NCI-H1105 treated with DMSO at 0.1 percent for 48 hours (cell line): ENCODE data around the gene TP53INP2.
"Not testable (repeated sequence)": the region's sequence is repeated elsewhere in the genome, so short reads cannot be mapped to it uniquely, and the experiment has no call there.

Experiments
- DNase-seq: peaks from one replicate; lab custom pipeline; 2025; lab: John Stamatoyannopoulos, UW

Gene TP53INP2

DNA sequence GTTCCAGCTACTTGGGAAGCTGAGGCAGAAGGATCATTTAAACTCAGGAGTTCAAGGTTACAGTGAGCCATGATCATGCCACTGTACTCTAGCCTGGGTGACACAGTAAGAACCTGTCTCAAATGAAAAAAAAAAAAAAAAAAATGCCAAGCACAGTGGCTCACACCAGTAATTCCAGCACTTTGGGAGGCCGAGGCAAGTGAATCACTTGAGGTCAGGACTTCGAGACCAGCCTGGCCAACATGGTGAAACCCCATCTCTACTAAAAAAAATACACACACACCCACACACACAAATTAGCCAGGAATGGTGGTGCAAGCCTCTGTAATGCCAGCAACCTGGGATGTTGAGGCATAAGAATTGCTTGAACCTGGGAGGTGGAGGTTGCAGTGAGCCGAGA, 18.4 kb downstream of the TP53INP2 start:
- DNase-seq, result not testable (repeated sequence)

DNA sequence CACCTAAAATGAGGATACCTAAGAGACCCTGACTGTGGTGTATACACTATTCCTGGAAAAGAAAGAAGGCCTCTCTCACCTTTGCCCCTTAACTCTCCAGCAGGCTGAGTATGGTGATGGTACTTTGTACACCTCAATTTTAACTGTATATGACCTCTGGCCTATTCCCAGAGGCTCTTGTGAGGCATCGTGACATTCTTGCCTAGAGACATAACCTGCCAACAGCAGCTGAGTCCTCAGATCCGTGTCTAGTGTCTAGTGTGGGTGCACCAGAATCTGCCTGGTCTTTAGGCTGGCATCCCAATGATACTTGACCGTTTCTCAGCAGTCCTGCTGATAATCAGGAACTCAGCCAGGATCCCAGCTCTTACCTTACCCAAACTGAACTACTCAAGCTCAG, 20.0 kb downstream of the TP53INP2 start:
- no peak for DNase-seq

DNA sequence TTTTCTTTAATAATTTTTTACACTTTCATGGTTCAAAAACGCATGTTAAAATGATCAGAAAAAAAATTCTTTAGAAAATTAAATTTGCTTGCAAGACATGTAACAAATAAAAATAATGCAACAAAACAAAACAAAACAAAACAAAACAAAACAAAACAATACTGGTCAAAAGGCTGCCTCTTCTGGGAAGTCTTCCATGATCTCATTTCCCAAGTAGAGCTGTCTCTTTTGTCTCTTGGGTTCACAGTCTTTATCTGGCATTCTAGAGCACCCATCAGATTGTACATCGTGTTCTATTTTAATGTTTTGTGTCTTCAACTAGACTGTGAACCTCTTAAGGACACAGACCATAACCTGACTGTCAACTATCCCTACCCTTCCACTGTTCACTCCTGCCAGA, 25.3 kb downstream of the TP53INP2 start:
- no peak for DNase-seq

DNA sequence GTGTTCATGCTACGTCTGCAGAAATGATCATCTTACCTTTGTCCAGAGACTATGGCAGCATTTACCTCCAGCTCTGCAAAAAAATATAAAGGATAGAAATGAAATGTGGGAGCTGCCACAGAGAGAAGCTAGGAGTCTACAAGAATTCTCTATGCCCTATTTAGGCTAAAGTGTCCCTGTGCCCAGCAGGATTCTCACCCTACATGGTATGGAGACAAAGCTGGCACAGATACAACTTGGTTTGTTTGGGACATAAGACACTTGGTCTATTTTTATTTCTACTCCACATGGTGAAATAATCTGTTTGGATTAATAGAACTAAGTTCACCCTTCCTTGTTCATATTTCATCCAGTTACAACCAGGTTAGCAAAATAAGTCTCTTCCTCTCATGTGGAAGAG, 28.4 kb downstream of the TP53INP2 start:
- no peak for DNase-seq

DNA sequence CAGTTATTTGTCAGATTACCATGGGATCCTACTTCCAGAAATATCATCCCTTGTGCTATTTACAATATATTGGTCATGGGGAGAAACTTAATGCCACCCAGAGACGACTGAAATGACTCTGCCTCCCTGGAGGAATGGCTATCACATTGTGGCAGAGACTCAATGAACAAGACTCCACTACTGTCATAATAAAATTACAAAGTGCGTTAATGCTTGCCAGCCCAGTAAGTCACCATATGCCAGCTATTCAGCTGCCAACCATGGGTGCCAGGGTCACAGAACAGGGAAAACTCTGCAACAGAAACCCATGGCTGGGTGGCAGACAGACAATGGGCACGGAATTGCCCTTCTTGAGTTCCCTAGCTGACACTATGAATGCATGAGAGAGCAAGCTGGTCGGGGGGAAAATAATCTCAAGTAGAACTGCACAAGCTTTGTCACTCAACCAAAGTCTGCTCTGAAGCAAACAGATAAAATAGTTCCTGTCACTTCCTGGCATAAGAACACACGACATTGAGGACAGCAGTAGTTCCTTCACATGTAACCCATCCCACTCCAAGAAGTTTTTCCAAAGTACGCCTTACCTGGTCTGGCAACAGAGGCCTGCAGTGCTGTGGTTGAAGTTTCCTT, 32.1 kb downstream of the TP53INP2 start:
- no peak for DNase-seq

DNA sequence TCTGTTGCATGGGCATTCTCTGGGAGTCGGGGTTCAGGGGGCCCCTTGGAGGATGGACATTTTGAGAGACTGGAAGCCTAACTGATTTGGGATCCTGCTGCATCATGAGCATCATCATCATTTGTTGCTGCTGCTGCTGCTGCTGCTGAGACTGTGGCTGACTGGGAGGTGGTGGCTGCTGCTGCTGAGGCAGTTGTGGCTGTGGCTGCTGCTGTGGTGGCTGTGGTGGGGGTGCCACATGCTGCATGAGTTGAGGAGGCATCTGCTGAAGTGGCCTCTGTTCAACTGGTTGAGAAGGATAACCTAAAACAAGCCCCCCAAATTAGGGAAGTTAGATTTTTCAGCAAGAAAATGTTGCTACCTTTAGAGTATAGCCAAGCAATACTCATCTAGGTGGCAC, 38.9 kb downstream of the TP53INP2 start:
- DNase-seq, result no peak

DNA sequence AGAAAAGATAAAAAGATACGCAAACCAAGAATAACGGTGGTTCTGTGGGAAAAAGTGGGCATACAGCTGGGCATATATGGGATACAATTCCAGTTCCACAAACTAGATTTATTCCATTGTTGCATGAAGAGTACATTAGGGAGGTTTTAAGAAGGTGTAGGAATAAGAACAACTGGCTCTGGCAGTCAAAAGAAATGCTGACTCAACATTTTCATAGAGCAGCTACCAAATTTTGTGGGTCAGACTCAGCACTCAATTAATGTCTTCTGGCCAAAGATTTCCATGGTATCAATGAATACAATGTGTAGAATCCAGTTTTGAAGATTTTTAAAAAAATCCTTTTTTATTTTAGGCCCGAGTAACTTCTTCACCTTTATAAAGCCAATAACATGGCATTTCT, 40.2 kb downstream of the TP53INP2 start:
- no peak for DNase-seq

DNA sequence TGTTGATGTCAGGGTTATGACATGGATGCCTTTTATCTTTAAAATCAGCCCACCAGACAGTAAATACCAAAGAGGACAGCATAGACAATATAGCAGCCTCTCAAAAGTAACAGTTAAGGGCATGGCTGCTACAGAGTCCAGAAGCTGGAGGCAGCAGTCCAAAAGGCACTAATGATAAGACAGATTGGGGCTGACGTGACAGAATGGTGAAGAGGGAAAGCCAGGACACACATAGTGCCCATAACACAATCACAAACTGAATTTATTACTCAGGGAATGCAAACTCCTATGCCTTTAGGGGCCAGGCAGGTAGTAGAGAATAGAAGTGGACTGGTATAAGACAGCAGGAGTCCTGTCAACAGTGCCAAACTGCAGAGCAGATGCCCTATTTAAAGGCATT, 40.7 kb downstream of the TP53INP2 start:
- DNase-seq, result no peak

DNA sequence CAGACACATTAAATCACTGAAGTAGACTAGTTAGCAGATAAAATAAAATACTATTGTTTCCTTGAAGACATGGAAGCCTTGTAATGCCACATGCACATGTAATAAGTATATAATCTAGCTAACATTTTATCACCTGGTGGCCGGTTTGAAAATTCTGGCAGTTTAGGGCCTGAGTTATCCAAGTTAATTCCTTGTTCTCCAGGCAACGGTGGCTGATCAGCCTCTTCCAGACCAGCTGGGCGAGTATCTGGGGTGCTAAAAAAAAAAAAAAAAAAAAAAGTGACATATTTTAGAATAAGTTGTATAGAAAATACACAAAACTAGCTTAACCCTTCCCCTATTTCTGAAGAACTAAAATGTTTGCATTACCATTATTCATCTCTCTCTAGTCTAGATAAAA, 42.5 kb downstream of the TP53INP2 start:
- no peak for DNase-seq

DNA sequence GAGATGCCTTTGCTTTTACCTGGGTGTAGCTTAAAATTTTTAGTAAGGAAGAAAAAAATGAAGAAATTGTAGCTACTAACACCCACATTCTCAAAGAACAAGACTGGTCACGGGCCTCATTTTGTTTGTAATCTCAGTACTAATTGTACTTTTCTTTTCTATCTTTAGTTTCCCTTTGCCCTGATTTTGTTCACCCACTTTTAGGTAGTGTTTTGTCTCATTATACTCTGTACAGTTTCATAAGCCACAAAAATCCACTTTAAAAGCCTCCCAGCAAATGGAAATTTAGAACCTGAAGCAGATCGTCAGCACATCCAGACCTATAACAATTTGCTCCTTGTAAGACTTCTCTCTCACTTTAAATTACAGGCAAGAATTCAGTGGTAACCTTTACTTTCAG, 43.3 kb downstream of the TP53INP2 start:
- no peak for DNase-seq

DNA sequence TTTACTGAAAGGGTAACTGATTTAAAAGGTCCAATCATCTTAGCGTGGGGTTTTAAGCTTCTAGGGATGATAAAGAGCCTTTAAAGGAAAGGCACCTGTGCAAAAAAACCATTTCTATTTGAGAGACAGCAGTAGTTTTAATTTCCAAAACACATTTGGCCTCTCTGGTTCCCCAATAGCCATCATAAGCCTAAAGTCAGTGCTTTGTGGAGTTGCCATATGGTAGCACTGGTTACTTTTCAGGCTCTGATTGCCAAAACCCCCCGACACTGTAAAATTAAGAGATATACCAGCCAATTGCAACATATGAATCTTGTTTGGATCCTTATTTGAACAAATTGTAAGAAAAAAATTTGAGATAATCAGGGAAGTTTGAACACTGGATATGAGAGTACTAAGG, 44.6 kb downstream of the TP53INP2 start:
- no peak for DNase-seq

DNA sequence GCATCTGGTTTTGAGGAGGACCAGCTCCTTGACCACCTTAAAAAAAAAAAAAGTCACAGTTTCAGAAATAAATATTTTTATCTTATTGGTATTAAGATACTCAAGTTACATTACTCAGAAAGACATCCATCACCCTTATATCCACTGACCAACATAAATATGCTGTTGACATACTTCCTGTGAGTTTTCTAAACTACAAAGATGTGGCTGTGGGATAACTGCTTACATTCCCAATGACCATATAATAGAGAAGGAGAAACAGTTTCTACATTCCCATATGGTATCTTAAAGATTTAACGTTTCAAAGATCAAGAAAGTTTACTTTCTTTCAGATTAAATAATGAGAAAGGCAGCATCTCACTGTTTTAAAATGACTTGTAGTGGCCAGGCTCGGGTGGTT, 46.3 kb downstream of the TP53INP2 start:
- no peak for DNase-seq

DNA sequence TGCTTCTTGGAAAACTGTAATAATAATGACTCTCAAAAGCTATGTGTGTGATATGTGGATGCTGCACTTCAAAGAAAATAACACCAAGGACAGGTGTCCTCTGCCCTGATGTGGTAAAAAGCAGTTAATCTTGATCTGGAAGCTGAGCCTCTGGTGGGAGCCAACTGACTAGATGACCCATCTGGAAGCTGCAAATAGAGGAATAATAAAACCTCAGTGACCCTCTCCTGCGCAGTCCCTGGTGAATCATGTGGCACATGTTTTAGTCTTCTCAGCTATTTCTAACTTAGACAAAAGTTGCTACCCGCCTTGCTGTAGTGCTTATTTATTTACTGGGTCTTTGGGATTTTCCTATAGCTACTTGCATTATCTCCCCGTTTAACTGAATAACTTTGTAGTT, 47.3 kb downstream of the TP53INP2 start:
- no peak for DNase-seq

DNA sequence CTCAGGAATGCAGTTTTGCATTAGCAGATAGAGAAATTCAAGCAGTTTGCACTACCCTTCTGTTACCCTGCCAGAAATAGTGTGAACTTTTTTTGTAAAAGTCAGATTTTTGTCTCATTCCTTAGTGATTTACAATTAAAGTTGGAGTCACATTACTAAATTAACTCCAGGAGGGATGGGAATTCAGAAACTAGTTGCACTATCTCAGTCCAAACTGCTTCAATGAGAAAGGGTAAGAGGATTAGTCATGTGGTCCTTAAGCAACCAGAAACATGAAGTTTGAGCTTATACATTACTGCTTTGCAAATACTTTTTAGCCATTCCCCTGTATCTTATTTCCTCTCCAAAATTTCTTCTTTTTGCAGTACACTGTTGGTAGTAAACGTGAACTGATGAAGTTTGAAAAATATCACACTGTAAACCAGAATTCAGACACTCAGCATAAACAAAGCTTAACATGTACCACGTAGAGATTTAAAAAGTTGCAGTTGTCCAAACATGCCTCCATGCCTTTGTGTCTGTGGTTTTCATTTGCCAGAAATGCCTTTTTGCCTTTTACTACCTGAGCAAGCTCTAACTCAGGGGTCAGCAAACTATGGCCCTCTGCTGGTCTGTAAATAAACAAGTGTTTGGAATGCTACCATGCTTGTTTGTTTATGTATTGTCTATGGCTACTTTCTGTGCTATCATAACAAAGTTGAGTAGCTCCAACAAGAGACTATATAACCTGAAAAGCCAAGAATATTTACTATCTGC, 49.7 kb downstream of the TP53INP2 start:
- DNase-seq, result no peak

DNA sequence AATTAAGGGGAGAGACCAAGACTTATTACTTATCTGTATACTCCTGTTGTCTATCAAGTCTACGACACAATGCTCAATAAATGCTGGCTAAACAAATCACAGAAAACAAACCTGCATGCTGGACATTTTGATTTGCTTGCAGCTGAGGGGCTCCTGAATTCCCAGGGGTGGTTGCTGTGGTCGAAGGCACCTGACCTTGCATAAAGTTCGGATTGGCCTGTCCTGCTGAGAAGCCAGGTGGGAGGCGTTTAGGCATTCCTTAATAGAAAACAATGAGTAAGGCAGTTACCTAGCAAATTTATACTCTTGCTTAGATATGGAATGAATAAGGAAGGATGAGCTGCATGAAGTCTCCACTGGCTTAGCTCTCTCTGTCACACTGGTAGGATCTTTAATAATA, 50.5 kb downstream of the TP53INP2 start:
- no peak for DNase-seq

DNA sequence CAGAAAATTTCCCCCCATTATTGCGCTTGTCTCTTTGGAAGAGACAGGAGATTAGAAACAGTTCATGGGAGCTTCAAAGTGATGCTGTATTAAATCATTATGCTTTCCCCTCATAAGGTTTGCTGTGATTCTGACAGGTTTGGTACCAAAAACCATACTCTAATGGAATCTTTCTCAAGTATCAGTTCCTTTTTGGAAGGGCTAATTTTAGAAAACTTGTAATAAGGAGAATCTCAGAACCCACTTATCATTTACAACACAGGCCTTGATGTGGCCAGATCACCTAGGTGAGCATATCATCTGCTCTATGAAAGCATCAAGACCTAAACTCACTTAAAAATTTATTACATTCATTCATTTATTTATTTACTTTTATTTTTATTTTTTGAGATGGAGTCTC, 51.2 kb downstream of the TP53INP2 start:
- no peak for DNase-seq

DNA sequence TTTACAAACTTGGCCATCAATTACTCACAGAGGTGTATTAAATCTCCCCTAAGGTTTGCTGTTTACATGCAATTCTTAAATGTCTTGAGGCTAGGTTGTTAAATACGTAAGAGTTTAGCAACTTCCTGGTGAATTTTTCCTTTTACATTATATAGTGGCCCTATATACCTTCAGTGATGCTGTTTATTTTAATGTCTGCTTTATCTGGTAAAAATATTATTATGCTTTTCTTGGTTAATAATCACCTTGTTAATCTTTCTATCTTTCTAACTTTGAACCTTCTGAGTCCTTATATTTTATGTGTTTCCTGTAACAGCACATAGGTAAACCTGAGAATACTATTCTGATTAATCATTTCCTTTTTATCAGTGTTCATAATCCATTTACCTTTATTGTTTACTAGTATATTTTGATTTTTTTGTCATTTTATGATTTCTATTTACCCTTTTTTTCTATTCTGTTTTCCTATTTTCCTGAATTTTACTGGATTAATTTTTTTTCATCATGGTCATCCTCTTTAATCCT, 57.9 kb downstream of the TP53INP2 start:
- no peak for DNase-seq
